H1 (cell line): ENCODE data around the gene FBXW2.

ENCODE experiments used
- BACH1 ChIP-seq: IDR thresholded peaks from 2 replicates; pipeline ENCODE4 v1.6.1; 2012; ENCODE audit warnings: low read length, improper control_type of control experiment
- CBX8 ChIP-seq: fragments of 300-800, 300-1000 bp; sonication (generic); IDR thresholded peaks from 2 replicates; pipeline ENCODE4 v1.7.1; 2016; ENCODE audit warnings: low read depth, low read length, borderline replicate concordance
- CTCF ChIP-seq, 3 experiments: IDR thresholded peaks; 1 replicate in 2 of 3; 2 replicates in 1 of 3; pipeline versions ENCODE4 v1.5.1 to v1.6.1; 2011; ENCODE audit warnings: low read length in 3 of 3, mild to moderate bottlenecking in 3 of 3, inconsistent platforms in 2 of 3, low read depth in 1 of 3, moderate library complexity in 1 of 3; ENCODE audit not compliant: insufficient read depth in 1 of 3; ENCODE audit errors: control extremely low read depth in 1 of 3
- EZH2 ChIP-seq: fragments of 200-600 bp; sonication (generic); IDR thresholded peaks from 2 replicates; pipeline ENCODE4 v1.7.1; 2012; ENCODE audit warnings: low read depth, mild to moderate bottlenecking, moderate library complexity, low read length, inconsistent platforms; ENCODE audit not compliant: severe bottlenecking
- FOSL1 ChIP-seq: IDR thresholded peaks from 2 replicates; pipeline ENCODE4 v1.6.1; 2011; ENCODE audit warnings: mild to moderate bottlenecking, low read depth, low read length, moderate library complexity; ENCODE audit not compliant: insufficient read depth
- JUND ChIP-seq: IDR thresholded peaks from 2 replicates; pipeline ENCODE4 v1.6.1; 2011; ENCODE audit warnings: mild to moderate bottlenecking, improper control_type of control experiment, low read length
- POLR2A ChIP-seq, 2 experiments: IDR thresholded peaks; 1 replicate in 1 of 2; 2 replicates in 1 of 2; pipeline ENCODE4 v1.6.1; 2011; ENCODE audit warnings: low read depth in 2 of 2, low read length in 2 of 2, mild to moderate bottlenecking in 2 of 2; ENCODE audit errors: control extremely low read depth in 1 of 2
- RFX5 ChIP-seq: IDR thresholded peaks from 2 replicates; pipeline ENCODE4 v1.6.1; 2011; ENCODE audit warnings: low read depth, low read length, improper control_type of control experiment, borderline replicate concordance
- YY1 ChIP-seq: IDR thresholded peaks from 2 replicates; pipeline ENCODE4 v1.6.1; 2011; ENCODE audit warnings: low read depth, mild to moderate bottlenecking, low read length
- TF ChIP-seq, protein P1 (sequence below): IDR thresholded peaks from 2 replicates; pipeline ENCODE4 v1.6.1; 2012; ENCODE audit warnings: inconsistent platforms
- TF ChIP-seq, protein P2 (sequence below): IDR thresholded peaks from 2 replicates; pipeline ENCODE4 v1.6.1; 2011; ENCODE audit warnings: low read length, improper control_type of control experiment

DNA sequence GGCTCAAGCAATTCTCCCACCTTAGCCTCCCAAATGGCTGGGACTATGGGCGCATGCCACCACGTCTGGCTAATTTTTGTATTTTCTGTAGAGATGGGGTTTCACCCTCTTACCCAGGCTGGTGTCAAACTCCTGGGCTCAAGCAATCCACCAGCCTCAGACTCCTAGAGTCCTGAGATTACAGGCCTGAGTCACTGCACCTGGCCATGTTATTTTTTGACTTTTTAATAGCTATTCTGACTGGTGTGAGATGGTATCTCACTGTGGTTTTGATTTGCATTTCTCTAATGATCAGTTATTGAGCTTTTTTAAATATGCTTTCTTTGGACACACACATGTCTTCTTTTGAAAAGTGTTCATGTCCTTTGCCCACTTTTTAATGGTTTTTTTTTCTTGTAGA is 38.2 kb downstream of the FBXW2 start:
- TF ChIP-seq CTCF (IDR thresholded peaks at IDR 0.05; ENCODE audit: control extremely low read depth in 1 of 3, insufficient read depth in 1 of 3, low read depth in 1 of 3, low read length in 3 of 3) = no peak
- TF ChIP-seq POLR2A (IDR thresholded peaks at IDR 0.05; ENCODE audit: control extremely low read depth in 1 of 2, low read depth in 2 of 2, low read length in 2 of 2) = no peak
- no peak for TF ChIP-seq YY1
- no peak for TF ChIP-seq RFX5
- no peak for TF ChIP-seq EZH2
- no peak for TF ChIP-seq JUND
- no peak for TF ChIP-seq CBX8
- no peak for TF ChIP-seq FOSL1
- TF ChIP-seq, protein P1, sequence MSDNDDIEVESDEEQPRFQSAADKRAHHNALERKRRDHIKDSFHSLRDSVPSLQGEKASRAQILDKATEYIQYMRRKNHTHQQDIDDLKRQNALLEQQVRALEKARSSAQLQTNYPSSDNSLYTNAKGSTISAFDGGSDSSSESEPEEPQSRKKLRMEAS = no peak
- TF ChIP-seq, protein P2, sequence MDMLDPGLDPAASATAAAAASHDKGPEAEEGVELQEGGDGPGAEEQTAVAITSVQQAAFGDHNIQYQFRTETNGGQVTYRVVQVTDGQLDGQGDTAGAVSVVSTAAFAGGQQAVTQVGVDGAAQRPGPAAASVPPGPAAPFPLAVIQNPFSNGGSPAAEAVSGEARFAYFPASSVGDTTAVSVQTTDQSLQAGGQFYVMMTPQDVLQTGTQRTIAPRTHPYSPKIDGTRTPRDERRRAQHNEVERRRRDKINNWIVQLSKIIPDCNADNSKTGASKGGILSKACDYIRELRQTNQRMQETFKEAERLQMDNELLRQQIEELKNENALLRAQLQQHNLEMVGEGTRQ = no peak
- TF ChIP-seq BACH1 = no peak
